Esophagus muscularis mucosa (tissue), 3 donors: Measurements from ENCODE around the gene AIFM3.

ENCODE experiments used
- CTCF ChIP-seq, 3 experiments: fragments of 200-600 bp in 2 of 3; fragments of 450-650 bp in 1 of 3; sonication (generic) in 2 of 3; IDR thresholded peaks; one replicate each; pipeline ENCODE4 v1.5.1; 2017 to 2019; ENCODE audit warnings: antibody characterized with exemption in 3 of 3, mild to moderate bottlenecking in 2 of 3, moderate library complexity in 1 of 3
- POLR2A ChIP-seq: fragments of 450-650 bp; IDR thresholded peaks from one replicate; pipeline ENCODE4 v1.6.1; 2017; ENCODE audit warnings: antibody characterized with exemption, moderate library complexity, mild to moderate bottlenecking, low read depth

- TF ChIP-seq CTCF (IDR thresholded peaks at IDR 0.05), result no peak
- no peak for TF ChIP-seq POLR2A
Observed at GRCh38 chr22:20931126-20931654, 35.9 kb upstream of the AIFM3 start.
